Femur (tissue), 1 donor: Measurements from ENCODE around the gene FRMD4A.
"Not testable (repeated sequence)": the region's sequence is repeated elsewhere in the genome, so short reads cannot be mapped to it uniquely, and the experiment has no call there.

ENCODE experiments used
- DNase-seq: peaks from one replicate; pipeline ENCODE4 v3.0.0-alpha.2; 2017

Gene FRMD4A

DNA sequence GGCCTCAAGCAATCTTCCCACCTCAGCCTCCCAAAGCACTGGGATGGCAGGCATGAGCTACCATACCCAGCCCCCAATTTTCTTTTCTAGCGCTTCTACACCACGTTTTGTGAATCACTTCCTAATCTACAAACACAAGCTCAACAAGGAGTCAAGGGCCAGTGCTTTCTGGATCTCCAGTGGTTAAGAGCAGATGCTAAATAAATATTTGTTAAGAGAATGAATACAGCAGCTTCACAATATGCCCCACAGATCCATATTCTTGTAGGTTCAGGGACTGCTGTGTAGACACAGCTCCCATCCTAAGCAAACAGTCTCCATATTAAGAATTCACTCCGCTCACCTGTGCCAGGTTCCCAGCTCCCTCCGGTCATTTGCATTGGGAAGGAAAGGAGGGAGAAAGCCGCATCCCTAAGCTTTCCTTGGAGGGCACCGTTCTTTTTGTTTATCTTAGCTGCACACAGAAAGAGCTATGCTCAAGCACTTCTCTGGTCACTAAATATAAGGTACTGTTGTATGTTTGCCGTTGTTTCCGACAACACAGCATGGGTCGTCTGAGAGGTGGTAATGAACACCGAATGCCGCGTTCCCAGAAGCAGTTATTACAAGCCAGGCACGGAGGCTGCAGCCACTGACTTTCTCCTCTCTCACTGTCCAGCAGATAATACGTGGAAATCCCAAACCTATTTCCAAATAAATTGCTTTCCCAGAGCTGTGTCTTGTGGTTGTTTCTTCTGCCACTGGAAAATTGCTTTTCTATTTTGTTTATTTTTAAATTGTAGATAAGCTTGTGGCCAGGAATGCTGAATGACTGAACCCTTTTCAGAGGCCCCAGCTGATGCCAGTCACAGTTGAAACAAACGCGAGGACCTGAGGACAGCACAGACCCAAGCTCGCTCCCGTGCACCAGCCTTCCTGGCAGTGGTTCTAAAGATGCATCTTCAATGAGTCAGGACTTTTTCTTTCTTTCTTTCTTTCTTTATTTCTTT lies 526.9 kb downstream of the FRMD4A start:
- no peak for DNase-seq

DNA sequence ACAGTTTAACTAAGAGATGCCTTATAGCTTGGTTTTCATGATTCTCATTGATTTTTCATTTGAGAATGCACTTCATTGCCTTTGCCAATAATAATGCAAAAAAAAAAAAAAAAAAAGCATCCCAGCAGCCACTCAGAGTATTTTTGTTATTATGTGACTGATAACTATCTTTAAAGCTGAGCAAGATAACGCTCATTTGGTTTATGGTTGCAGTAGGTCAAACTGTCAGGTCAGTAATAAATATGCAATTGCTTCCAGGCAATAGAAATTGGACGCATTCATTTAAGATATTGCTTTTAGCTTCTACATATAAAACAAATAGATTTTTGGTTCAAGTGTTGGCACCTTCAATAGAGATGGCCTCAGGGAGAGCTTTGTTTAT lies 528.8 kb downstream of the FRMD4A start:
- no peak for DNase-seq

DNA sequence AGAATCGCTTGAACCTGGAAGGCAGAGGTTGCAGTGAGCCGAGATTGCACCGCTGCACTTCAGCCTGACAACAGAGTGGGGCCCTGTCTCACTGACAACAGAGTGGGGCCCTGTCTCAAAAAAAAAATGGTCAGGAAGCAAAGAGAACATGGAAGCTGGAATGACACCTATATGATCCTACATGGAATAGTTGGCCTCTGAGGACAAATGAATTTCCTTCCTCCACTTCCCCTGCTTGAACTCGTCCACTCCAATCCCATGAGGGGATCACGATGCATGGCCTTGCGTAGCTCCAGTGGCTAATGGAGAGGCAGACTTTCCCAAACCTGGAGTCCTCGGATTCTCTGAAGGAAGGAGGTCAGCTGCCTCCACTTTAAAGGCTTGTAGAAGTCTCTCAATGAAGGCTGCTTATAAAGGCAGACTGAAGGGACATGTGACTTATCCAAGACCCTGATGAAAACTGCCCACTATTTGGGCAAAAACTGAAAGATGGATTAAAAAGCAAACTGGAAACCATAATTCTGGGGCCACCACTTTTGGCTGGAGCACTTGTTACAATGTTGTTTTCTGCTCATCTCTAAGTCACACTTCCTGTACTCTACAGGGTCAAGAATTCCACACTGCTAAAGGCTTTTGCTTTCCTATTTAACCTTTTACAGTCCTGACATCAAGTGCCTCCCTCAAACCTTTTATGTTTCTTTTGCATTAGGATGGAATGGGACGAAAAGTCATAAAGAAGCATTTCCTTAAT lies 529.4 kb downstream of the FRMD4A start:
- no peak for DNase-seq

DNA sequence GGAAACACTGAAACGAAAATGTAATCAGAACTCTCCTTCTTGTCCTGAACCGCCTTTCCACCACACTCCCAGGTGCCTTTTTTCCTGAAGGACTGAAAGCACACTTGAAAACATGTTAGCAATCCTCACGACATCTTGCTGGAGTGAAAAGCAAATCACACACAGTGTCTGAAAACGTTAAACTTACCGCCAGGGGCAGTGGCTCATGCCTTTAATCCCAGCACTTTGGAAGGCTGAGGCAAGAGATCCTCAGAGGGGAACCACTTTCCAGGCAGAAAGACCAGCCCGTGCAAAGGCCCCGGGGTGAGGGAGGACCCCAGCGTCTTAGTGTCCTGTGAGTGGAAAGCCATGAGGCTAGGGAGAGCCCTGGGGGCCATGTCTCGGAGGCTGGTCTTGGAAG lies 533.6 kb downstream of the FRMD4A start:
- DNase-seq: no peak

DNA sequence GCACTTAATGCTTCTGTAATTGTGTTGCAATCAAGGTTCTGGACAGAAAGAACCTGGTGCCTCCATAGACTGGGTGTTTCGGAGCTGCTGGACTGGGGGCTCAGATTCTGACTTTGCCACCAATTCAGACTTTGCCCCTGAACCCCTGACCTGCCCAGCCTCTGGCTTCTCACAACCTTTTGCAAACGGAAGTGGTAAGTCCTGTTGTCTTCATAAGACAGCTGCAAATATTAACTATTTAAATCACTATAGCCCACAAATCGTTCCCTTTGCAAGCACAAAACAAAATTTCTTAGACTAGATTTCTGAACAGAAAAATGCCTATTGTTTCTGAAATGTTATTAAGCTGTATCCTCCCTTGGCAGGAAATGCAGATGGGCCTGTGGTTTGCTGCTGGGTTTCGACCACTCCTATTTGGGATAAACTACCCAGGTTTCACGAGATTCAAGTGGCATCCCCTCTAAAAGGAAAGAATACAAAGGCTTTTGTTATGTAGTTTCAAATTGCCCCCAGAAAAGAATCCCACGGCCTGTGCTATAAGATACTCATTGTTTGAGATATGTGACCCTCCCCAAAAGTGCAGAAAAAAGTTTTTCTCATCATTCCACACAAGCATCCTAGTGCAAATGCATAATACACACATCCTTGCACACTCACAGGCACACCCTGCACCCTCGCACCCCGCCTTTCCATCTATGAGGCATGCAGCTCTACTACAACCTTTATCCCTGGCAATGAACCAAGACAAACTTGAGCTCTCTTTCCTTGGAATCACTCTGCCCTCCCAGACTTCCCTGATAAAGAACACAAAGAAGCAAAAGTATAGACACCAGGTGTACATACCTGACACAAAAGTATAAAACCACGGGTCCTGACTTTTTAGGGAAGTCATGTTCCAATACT lies 534.8 kb downstream of the FRMD4A start:
- no peak for DNase-seq

DNA sequence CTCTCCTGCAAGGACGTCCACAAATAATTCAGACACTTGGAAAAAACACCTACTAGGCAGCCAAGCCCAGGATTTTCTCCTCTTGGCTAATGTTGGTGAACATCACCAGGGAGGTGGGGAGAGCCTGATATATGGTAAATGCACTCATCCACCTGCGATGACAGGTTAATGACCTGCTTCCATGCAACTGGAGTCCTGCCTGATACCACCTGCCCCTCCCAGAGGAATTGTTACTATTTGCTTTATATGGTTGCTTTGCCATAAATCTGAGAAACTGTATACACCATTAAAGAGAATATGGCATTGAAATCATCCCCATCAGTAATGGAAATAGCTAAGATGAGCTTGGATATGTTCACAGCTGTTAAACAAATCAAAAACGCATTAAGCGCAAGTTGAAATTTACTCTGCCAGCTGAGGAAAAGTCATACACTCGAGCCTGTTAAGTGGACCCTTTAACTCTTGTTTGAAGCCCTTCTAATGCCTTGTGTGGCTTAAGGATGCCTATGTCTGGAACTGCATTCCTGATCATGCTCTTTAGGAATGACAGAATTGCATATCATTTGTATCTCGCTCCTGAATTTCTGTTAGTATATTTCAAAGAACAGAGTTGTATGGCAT lies 535.6 kb downstream of the FRMD4A start:
- no peak for DNase-seq

DNA sequence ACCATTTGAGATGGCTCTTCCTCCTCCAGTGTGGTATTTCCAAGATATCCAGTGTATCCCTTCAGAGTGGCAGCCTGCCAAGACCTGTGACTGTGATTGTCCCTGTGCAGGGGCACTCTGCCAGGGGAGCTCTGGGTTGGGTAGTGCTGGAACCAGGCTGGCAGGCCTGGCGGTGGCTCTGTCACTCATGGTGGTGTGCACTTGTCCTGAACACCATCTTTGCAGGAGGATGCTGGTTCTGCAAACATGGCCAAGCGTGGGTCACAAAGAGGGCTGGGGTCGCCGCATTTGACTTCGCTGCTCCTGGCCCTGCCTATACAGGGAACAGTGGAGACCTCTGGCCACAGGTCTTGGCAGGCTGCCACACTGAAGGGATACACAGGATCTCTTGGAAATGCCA lies 538.7 kb downstream of the FRMD4A start:
- DNase-seq: peak; percentile 53

DNA sequence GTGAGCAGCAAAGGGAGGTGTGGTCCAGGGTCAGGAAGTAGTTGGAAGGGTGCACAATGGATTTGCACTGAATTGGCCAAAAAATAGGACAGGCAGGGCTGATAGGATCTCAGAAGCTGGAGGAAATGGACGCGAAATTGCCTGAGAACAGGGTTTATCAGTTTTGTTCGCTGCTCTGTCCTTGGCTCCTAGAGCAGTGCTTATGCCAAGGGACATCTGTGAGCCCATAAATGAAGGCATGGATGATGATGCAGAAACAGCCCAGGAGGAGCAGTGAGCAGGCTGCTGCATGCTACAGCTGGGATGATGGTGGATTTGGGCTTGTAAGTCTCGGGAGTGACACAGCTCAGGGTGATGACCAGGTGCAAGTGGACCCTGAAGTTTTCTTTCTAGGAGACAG lies 539.2 kb downstream of the FRMD4A start:
- DNase-seq: no peak

DNA sequence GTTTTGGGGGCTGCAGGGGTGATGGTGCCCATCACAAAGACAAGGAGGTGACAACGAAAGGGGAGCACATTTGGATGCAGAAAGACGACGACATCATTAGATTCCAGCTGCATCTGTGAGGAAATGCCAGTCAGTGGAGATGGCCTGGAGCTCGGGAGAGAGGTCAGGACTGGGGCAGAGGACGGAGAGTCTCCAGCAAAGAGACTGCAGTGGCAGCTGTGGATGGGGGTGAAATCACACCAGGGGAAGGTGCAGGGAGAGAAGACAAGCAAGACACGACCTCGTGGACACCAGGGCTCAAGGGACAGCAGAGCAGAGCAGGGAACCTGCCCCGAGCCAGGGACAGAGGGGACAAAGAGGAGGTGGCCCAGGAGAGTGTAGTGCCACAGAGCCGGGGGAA lies 540.5 kb downstream of the FRMD4A start:
- DNase-seq: no peak

DNA sequence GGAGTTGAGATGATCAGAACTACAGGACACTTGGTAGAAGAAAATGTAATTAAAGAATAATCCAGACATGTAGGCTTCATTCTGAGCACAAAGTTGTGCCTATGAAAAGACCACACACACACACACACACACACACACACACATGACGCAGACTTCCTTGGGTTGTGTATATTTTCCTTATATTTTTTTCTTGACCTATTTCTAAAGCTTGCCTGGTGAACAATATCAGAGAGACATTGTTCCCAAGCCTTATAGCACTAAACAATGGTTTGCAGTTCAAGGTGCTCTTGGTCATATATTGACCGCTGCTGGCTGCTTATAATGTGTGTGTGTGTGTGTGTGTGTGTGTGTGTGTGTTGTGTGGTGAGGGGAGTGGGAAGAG lies 541.3 kb downstream of the FRMD4A start:
- DNase-seq: no peak

DNA sequence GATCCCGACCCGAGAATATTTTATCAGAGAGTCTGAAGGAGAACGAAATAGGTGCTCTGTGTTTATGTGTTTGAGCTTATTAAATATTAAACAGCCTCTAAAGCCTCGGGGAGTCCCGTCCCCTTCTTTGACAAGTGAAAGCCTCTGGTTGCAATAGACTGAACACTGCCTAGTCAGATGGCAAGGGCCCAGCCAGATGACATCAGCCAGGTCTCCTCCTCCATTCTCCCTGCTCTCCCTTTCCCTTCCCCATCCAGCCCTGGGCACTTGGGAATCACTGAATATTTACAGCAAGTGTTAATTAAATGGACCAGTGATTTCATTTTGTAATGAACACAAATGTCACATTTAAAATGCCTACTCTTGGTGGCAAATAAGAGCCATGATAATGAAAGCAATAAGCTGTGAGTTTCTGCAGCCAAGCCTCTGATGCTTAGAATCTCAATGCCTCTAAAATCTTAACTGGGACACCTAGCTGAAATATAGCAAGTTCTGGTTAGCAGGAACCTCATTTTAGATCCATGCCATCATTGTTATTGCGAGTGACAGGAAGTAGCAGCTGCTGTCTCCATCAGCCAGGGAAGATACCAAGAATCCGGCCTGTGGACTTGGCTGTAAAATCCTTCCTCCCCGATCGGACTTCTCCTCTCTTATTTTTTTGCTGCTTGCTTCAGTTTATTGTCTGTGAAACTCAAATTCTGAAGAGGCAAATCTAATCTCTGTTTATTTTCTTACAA lies 541.8 kb downstream of the FRMD4A start:
- peak; percentile 64 for DNase-seq

DNA sequence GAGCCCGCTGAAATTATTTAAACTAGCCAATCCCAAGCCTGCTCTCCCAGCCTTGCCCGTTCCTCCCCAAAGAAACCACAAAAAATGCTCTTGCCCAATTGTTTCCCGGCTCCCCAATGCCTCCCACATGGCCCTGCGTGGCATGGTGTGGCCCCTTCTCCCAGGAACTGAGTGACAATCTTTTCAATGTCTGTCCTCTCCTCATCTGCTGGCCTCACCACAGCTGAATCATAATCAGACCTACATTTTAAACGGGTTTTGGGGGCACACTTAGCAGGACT lies 542.5 kb downstream of the FRMD4A start:
- no peak for DNase-seq

DNA sequence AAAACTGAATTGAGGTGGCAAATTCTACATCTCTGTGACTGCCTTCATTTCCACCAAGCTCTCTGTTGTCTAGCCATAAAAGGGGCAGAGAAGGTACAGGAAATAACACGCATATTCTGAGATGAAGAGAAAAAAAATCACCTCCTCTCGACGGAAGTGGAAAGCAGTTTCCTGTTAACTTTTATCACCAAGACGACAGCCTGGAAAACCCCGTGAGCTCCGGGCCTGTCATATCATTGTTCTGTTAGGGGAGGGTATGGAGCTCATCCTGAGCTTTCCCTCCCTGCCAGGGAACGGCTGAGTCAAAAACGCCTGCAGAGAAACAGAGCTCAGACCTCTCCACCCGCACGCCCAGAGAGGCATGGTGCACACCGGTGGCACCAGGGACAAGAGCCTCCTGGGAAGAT lies 543.7 kb downstream of the FRMD4A start:
- DNase-seq: peak; percentile 46

DNA sequence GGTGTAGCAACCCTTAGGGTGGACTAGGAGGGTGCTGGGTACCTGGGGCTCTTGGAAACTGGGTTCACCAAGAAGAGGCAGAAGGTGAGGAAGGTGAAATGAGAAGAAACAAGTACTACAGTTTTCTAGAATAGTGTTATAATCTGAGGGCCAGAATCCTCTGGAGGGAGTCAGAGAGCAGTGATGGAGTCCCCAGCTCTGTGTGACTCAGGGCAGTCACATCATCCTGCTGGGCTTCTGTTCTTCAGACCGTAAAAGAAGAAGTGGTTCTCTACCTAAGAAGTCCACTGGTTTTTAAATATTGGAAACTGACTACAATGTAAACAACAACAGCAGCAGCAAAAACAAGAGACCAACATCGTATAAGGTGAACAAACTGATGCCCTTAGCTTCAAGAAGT lies 546.7 kb downstream of the FRMD4A start:
- DNase-seq: no peak

DNA sequence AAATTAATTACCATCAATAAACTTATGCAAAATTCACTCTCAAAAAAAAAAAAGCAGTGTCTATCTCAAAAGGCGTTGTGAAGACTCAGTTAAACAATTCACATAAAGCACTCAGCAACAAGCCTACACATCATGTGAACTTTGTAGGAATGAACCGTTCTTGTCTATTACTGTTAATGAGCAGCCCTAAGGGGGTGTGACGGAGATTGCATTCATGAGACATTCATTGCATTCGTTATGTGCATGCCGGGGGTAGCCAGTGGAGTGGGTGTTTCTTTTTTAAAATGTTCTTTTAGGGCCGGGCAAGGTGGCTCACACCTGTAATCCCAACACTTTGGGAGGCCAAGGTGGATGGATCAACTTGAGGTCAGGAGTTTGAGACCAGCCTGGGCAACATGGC lies 551.0 kb downstream of the FRMD4A start:
- no peak for DNase-seq

DNA sequence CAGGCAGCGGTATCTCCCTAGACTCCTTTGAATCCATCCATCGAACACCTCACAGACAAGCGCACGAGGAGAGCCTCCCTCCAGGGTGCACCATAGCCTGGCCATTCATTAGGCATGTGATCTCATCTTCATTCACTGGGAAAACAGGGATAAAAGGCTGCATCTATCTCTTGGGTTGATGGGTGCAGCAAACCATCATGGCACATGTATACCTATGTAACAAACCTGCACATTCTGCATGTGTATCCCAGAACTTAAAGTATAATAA lies 552.1 kb downstream of the FRMD4A start:
- DNase-seq: not testable (repeated sequence)

DNA sequence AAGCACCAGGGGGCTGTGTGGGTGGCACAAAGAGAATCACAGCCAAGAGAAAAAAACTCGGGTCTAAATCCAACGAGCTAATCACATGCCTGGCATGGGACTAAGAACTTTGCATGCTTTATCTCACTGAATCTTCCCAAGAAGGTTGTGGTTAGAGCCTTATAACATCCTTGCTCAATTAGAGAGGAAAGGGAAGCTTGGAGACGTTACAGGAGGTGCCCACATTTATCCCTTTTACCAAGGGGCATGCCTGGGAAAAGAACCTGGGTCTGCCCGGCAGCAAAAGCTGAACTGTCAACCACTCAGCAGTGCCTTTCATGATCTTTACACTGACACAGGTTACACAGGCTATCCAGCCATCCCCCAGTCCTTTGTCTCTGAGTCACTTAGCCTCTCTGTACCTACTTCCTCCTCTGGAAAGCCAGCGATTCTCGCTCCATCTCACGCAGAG lies 553.8 kb downstream of the FRMD4A start:
- DNase-seq: no peak

DNA sequence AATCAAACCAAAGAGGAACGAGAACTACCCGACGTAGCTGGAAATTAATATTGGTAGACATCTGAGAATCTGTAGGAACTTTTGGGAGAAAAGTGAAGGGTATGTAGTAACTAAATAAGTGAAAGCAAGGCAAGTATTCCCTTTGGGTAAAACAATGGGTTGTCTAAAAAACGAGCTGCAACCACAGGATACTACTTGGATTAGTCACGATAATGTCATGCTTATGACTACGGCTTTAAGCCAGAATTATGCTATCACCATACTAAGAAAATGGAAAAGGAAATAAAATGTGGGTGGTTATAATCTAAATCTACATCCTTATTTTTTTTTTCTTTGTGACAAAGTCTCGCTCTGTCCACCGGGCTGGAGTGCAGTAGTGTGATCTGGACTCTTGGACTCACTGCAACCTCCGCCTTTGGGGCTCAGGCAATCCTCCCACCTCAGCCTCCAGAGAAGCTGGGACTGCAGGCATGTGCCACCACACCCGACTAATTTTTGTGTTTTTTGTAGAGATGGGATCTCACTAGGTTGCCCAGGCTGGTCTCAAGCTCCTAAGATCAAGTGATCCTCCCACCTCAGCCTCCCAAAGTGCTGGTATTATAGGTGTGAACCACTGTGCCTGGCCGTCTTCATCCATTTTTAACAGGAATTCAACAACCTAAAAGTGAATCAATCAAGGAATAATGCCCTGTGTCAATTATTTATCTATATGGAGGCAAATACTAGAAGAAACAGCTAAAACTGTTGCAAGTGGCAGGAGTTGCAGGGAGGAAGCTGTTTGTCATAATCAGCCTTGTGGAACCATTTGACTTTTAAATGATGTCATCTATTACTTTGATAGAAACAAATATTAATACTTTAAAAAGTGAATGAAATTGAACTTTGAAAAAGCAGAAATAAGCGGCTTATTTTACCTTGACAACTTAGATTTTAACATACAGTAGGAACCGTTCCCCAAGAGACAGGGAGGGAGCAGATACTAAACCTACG lies 554.6 kb downstream of the FRMD4A start:
- DNase-seq: no peak

DNA sequence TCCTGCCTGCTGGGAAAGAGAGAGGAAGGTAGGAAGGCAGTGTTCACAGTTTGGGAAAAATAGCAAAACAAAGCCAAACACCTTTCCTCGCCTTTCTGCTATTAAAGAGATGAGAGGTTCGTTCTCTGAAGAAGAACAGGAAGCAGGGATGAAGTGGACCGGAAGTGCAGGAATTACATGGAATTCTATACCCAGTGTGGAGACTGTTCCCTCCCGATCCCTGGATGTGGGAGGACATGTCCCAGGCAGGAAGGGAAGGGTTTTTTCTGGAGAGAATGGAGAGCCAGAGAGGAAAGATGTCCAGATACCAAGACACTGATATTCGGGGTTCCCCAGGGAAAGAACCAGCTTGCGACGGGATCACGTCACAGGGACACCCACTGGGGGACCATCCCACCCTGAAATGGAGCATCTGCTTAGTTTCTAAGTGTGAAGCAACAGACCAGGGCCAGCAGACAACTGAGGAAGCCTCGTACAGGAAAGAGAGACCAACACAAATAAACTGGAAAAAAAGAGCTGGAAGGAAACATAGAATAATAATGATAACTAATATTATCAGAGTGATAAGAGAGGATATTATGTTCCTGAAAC lies 556.3 kb downstream of the FRMD4A start:
- no peak for DNase-seq

DNA sequence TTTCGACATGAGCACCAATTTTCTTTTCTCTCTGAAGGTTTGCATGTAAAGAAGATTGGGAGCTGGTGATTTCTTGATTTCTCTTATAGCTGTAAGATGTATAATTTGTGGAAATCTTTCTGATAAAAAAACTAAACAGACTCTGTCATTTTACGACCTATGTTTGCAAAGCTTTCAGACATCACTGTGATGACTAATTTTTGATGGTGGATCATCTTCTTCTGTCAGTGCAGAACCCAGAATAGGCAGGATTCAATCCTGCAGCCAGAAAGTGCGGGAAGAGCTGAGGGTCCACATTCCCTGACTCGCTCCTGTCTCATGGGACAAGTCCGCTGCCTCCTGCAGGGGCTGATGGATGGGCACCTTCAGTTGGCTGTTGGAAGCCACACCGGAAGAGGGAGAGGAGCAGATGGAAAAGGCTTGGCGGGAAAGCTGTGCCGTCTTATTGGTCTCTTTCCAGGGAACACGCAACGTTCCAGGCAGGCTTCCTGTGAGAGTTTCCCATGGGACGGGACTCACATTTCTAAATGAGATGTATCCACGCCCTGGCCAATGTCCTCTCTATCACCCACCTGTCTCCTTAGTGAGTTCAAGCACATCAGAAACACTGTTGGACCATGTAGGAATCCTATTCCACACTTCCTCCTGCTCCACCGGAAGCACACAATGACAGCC lies 557.1 kb downstream of the FRMD4A start:
- DNase-seq: no peak
